Measurements from ENCODE around the gene TTC5. TPM values are rescaled to one million over a fixed set of nuclear protein-coding genes. Genes with fewer than 3 reads are reported as not detected.
"Not testable (repeated sequence)": the region's sequence is repeated elsewhere in the genome, so short reads cannot be mapped to it uniquely, and the experiment has no call there.

Gene TTC5
- total RNA-seq, 3 donors from 2014 or later: 10.1 to 21.0 (median 16.2) TPM

- TF ChIP-seq CTCF (IDR thresholded peaks at IDR 0.05) (no peak), POLR2A (IDR thresholded peaks at IDR 0.05) (no peak), POLR2AphosphoS5 (IDR thresholded peaks at IDR 0.05) (no peak)
- intact Hi-C loops (cut with DNase I; ENCODE audit: low total_unique reads): no loop called here
- no peaks in the 10 kb centered on the region for H3K9me3 ChIP-seq
- no peaks in the 10 kb centered on the region for H3K27me3 ChIP-seq
- no peak for DNase-seq (ENCODE audit: low spot score in 2 of 2)
- no peaks in the 10 kb centered on the region for H3K36me3 ChIP-seq
- no peak overlapping the region for H3K4me3 ChIP-seq
- no peaks in the 10 kb centered on the region for H3K4me1 ChIP-seq
- H3K27ac ChIP-seq: no peak overlapping the region
These were observed 39.6 kb upstream of the TTC5 start for GRCh38 chr14:20345366-20345765.

- no peaks in the 10 kb centered on the region for H3K36me3 ChIP-seq
- no peaks in the 10 kb centered on the region for H3K4me1 ChIP-seq
- no peaks in the 10 kb centered on the region for H3K9me3 ChIP-seq
- no peak for TF ChIP-seq CTCF (IDR thresholded peaks at IDR 0.05)
- TF ChIP-seq POLR2A (IDR thresholded peaks at IDR 0.05): no peak
- TF ChIP-seq POLR2AphosphoS5 (IDR thresholded peaks at IDR 0.05): no peak
- intact Hi-C loops (cut with DNase I; ENCODE audit: low total_unique reads): no loop called here
- no peak for DNase-seq (ENCODE audit: low spot score in 2 of 2)
- H3K4me3 ChIP-seq: peak overlapping the region; percentile 72 to 80 (median 72)
- no peaks in the 10 kb centered on the region for H3K27me3 ChIP-seq
- peak overlapping the region; percentile 91 to 94 for H3K27ac ChIP-seq
These were observed 38.1 kb upstream of the TTC5 start for GRCh38 chr14:20343862-20344220.

- TF ChIP-seq POLR2A (IDR thresholded peaks at IDR 0.05) (peak; percentile 86), POLR2AphosphoS5 (IDR thresholded peaks at IDR 0.05) (peak; percentile 96 to 99 (median 98)), CTCF (IDR thresholded peaks at IDR 0.05) (peak in 1 of 3 donors; percentile 3)
- Histone ChIP-seq H3K4me3 (peak within 1 kb of the TSS; percentile 72 to 80 (median 72)), H3K27ac (peak within 1 kb of the TSS; percentile 91 to 94), H3K27me3 (no peaks in the 10 kb centered on the region), H3K36me3 (no peaks in the 10 kb centered on the region), H3K4me1 (no peaks in the 10 kb centered on the region), H3K9me3 (no peaks in the 10 kb centered on the region)
- intact Hi-C loops (cut with DNase I; ENCODE audit: low total_unique reads): no loop called here
- DNase-seq (ENCODE audit: low spot score in 2 of 2): peak; percentile 96
These were observed 37.5 kb upstream of the TTC5 start, which contains the start of gene PARP2 for GRCh38 chr14:20343092-20343861. PARP2 (plus strand) TSS chr14:20343635; CDS start chr14:20343642, 7 bp downstream.

GRCh38 chr14:20341646-20342045 lies 35.9 kb upstream of the TTC5 start:
- H3K9me3 ChIP-seq: no peaks in the 10 kb centered on the region
- H3K27ac ChIP-seq: peak overlapping the region in 1 of 2 donors; percentile 94
- DNase-seq (ENCODE audit: low spot score in 2 of 2): no peak
- H3K36me3 ChIP-seq: no peaks in the 10 kb centered on the region
- H3K4me3 ChIP-seq: peak overlapping the region in 1 of 3 donors; percentile 72
- H3K4me1 ChIP-seq: no peaks in the 10 kb centered on the region
- intact Hi-C loops (cut with DNase I; ENCODE audit: low total_unique reads): no loop called here
- no peaks in the 10 kb centered on the region for H3K27me3 ChIP-seq
- no peak for TF ChIP-seq CTCF (IDR thresholded peaks at IDR 0.05)
- no peak for TF ChIP-seq POLR2A (IDR thresholded peaks at IDR 0.05)

DNA sequence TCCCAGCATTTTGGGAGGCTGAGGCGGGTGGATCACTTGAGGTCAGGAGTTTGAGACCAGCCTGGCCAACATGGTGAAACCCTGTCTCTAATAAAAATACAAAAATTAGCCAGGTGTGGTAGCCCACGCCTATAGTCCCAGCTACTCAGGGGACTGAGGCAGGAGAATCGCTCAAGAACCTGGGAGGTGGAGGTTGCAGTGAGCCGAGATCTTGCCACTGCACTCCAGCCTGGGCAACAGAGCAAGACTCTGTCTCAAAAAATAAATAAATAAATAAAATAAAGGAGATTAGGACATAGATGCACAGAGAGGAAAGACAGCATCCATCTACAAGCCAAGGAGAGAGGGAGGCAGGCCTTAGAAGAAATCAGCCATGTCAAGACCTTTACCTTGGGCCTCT lies 35.3 kb upstream of the TTC5 start:
- H3K27me3 ChIP-seq; H3K4me3 ChIP-seq; intact Hi-C loops (cut with DNase I; ENCODE audit: low total_unique reads); H3K9me3 ChIP-seq; H3K4me1 ChIP-seq; DNase-seq (ENCODE audit: low spot score in 2 of 2); H3K27ac ChIP-seq; H3K36me3 ChIP-seq: not testable (repeated sequence)

Measured in breast epithelium (tissue), 4 donors.